ENCODE measurements around the gene ARHGAP23.

The ARHGAP23 gene, protein sequence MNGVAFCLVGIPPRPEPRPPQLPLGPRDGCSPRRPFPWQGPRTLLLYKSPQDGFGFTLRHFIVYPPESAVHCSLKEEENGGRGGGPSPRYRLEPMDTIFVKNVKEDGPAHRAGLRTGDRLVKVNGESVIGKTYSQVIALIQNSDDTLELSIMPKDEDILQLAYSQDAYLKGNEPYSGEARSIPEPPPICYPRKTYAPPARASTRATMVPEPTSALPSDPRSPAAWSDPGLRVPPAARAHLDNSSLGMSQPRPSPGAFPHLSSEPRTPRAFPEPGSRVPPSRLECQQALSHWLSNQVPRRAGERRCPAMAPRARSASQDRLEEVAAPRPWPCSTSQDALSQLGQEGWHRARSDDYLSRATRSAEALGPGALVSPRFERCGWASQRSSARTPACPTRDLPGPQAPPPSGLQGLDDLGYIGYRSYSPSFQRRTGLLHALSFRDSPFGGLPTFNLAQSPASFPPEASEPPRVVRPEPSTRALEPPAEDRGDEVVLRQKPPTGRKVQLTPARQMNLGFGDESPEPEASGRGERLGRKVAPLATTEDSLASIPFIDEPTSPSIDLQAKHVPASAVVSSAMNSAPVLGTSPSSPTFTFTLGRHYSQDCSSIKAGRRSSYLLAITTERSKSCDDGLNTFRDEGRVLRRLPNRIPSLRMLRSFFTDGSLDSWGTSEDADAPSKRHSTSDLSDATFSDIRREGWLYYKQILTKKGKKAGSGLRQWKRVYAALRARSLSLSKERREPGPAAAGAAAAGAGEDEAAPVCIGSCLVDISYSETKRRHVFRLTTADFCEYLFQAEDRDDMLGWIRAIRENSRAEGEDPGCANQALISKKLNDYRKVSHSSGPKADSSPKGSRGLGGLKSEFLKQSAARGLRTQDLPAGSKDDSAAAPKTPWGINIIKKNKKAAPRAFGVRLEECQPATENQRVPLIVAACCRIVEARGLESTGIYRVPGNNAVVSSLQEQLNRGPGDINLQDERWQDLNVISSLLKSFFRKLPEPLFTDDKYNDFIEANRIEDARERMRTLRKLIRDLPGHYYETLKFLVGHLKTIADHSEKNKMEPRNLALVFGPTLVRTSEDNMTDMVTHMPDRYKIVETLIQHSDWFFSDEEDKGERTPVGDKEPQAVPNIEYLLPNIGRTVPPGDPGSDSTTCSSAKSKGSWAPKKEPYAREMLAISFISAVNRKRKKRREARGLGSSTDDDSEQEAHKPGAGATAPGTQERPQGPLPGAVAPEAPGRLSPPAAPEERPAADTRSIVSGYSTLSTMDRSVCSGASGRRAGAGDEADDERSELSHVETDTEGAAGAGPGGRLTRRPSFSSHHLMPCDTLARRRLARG (N-terminal part only)

DNA sequence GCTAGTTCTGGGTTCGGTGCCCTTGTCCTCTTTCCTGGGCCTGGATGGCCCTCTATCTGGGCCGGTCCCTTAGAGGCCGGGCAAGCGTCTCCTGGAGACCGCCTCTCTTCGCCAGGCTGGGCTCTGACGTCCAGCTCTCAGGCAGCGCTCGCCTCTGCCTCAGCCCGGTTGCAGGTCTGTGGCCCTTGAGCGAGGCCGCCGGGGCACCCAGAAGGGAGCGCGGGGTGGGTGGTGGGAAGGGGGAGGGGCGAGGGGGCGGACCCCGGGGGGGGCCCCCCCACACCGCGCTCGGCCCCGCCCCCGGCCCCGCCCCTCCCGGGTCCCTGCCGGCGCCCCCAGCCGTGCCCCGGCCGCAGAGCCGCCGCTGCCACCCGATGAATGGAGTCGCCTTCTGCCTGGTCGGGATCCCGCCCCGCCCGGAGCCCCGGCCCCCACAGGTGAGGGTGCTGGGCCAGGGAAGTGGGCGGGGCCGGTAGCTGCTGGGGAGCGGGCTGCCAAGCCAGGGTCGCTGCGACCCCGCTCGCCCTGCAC, at the start of gene ARHGAP23:
TSS of gene ARHGAP23 (plus strand) at position 353 of the 531 bp plus-strand sequence. CDS start at position 375, 22 bp downstream.
- DNase-seq: no peak

DNA sequence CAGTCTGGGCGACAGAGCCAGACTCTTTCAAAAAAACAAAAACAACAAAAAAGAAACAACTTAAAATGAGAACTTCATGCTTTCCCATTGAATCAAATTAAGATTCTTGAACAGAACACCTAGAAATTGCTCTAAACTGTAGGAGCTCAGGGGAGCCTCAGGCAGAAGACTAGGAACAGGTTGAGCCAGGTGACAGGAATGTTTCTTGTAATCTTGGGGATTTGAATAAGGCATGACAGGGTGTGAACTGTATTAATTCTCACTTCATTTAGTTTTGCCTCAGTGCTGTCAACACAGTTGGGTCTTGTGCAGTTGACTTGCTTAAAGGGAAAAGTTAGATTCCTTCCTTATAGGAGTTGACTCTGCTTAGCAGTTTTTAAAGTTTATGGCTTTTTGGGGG, 48.8 kb upstream of the ARHGAP23 start:
- DNase-seq: no peak

DNA sequence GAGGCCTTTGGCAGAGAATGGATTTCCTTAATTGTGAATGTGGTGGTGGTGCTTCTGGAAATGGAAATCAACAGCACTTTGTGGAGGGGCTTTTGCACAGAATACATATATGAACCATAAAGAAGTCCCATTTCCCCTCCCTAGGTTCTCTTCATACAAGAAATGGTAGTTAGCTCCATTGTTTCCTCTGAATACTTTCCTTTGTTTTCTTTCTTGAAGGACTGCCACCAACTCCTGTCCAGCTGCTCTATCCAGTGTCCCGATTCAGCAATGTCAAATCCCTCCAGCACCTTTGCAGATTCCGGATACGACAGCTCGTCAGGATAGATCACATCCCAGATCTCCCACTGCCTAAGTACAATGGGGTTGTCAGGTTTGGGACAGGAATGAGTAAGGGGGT, 33.2 kb upstream of the ARHGAP23 start:
- no peak for DNase-seq

DNA sequence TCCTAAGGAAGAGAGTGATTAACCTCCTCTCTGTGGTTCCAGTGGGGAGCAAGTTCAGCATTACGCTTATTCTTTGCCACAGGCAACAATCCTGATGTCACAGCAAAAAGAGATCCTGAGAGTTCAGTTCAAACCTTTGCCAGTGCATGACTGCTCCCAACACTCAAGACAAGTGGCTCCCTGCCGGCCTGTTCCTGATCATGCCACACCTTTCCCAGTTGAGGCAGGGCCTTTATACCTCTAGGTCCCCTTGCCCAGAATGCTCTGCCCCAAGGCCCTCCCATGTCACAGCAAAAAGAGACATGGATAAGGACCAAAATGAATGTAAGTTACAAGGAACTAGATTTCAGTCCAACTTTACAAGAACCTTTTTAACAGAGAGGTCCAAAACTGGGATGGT, 31.0 kb upstream of the ARHGAP23 start:
- DNase-seq: no peak

DNA sequence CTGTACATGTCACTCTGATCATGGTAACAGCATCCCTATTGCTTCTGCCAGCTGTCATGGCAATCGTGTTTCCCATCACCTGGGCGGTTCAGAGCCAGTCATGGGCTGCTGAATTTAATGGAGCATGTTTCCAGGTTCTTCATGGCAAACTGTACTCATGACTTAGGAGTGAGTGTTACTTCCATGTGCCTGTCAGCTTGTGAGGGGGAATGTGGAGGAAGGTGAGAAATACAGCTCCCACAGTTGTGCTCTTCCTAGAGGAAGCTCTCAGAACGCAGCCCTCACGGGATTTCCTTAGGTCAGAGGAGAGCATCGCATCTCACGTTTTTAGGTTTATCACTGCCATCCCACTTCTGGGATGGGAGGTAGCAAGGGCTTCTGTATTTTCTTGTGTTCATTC, 28.0 kb upstream of the ARHGAP23 start:
- no peak for DNase-seq

DNA sequence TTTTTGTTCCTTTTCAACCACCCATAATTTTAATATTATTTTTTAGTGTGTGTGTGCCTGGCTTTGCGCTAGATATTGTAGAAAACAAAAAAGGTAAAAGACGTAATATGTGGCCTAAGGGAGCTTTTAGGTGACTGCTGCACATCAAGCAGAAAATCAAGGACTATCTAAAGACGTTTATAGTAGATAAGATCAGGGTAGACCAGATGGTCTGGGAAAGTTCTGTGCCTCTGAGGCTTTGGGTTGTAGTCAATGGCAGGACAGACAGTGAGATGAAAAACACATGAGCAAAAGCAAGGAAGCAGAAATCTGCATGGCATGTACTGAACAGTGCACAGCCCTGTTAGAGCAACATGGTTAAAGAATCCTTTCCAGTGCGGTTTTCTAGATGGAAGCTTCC, 26.8 kb upstream of the ARHGAP23 start:
- no peak for DNase-seq

DNA sequence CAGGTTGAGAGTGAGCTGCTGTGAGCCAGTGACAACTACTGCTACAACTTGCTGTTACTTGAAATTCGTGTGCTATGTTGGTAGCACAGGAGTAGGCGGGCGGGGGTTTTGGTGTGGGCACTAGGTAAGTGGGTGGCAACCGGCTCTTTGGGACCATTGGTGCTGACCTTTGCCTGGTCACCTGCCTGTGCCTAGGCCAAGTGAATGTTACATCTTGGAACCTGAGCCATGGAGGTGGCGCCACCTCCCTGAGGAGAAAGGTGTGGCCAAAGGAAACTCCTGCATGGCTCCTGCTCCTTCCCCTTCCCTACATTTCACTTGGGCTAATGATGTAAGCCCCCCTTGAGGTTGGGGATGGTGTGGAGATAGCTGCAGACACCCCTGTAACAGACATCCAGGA, 25.4 kb upstream of the ARHGAP23 start:
- DNase-seq: no peak

DNA sequence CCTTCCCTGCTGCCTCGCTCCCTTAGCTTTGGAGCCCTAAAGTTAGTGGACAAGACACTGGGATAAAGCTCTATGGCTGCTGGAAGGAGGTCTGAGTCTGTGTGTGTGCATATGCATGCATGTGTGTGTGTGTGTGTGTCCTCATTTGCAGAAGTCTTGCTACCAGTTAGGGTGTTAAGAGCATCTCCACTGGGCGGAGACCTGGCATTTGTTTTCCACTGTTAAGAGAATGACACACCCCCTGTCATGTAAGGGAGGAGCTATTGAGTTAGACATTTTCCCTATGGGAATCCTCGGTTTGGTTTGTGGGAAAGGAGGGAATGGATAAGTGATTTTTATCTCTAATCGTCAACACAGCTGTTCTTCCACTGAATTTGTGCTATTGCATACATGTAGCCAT, 24.8 kb upstream of the ARHGAP23 start:
- no peak for DNase-seq

DNA sequence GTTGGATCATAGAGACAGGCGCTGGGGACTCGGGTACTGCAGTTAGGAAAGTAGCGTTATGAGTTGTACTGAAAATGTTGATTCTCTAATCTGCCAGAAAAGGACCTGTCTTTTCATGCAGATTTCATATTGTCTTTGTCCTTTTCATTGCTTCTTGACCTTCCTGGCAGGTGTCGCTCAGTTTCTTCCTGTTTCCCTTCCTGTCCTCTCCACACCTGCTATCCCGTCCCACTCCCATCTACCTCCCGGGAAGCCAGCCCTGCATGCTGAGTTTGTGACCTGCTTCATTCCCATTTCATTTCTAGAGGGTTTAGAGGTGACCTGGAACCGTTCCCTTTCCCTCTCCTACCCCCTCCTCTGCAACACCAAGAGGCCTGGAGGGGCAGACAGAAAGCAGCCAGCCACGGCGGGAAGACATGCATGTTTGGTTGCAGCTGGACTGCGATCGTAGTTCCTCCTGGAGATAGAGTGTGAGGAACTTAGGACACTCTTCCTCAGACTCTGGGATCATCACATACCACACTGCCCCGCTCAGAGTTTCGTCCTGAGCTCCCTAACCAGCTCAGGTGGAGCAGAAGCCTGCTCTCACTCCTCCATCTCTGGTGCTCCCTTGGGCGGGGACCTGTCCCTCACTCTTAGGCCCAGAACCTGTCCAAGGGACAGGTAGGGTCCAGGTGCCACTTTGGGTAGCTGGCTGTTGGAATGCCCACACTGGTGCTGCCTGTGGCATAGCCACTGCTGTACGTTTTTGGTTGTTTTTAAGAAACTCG, 23.9 kb upstream of the ARHGAP23 start:
- DNase-seq: no peak

DNA sequence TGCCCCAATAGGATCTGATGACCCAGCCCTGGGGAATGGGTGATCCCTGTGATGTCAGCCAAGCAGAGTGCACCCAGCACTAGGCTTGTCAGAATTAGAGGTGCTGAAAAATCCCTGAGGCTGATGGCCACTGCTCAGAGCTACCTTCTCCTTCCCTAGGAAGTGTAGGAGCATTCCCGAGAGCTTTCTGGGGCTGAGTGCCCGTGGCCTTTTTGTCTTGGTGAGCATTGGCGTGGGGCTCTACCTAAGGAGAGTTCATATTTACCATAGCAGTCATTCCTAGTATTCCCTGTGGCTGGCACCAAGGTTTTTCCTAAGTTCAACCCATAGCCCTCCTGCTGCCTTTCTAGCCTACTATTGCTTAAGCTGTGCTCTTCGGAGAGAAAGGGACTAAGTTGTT, 22.6 kb upstream of the ARHGAP23 start:
- no peak for DNase-seq

DNA sequence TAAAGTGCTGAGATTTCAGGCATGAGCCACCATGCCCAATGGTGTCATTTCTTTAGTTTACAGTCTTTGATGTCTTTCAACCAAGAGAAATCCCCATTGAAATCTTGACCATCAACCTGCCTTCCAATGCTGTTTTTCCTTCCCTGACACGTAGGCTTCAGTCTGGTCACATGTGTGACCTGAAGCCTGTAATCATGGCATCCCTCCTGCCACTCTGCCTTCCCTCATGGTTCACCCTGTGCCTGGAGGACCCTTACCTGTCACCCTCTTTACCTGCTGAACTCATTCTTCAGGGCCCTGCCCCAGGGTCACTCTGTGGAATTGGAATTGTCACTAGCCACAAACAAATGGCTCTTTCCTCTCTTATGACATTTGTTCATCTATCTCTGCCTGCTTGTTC, 18.1 kb upstream of the ARHGAP23 start:
- no peak for DNase-seq

DNA sequence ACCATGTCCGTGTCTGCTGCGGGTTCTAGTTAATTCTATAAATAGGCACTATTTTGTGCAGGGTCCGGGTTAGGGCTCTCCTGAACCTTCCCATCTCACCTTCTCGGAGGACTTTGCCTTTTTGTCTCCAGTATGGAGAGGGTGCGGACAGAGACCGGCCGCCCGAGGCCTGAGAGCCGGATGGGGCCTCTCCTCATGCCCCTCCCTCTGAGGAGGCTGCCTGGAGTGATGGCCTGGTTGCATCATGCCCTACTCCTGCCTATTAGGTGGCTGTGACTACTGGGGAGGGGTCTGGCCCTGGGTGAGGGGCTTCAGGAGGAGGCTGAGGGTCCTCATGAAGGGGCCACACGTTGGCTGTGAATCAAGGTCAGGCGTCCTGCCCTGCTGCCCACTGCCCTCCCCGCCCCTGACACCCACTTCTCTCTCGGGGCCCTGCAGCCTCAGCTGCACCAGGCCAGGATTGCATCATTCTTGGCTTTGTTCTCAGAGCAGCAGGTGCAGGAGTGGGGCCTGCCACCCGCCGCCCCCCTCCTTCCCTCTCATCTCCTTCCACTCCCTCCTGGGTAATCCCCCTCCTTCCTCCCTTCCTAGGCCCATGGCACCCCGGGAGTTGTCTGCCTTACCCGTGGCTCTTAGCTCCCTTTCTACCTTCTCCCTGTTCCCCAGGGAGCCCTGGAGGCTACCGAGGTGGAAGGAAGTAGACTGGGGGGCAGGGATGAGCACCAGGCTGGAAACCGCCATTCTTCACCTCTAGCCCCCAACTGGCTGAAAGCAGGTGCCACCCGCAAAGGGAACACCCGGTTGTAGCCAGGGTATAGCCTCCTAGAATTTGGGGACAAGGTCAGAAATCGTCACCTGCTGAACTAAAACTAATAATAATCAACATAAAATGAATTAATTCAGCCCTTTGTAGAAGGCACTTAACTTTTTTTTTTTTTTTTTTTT, 12.7 kb upstream of the ARHGAP23 start:
- DNase-seq: peak; percentile 78

DNA sequence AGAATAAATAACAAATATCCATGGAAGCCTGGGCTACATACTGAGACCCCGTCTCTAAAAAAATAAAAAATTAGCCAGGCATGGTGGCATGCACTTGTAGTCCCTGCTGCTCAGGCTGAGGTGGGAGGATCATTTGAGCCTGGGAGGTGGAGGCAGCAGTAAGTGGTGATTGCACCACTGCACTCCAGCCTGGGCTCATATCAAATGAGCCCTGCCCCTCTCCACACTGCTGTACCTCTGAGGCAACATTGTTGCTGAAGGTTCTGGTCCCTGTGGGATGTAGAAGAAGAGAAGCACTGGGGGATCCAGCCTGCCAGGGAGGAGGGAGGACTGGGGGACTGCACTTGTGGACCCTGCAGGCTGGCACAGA, 11.4 kb upstream of the ARHGAP23 start:
- no peak for DNase-seq

DNA sequence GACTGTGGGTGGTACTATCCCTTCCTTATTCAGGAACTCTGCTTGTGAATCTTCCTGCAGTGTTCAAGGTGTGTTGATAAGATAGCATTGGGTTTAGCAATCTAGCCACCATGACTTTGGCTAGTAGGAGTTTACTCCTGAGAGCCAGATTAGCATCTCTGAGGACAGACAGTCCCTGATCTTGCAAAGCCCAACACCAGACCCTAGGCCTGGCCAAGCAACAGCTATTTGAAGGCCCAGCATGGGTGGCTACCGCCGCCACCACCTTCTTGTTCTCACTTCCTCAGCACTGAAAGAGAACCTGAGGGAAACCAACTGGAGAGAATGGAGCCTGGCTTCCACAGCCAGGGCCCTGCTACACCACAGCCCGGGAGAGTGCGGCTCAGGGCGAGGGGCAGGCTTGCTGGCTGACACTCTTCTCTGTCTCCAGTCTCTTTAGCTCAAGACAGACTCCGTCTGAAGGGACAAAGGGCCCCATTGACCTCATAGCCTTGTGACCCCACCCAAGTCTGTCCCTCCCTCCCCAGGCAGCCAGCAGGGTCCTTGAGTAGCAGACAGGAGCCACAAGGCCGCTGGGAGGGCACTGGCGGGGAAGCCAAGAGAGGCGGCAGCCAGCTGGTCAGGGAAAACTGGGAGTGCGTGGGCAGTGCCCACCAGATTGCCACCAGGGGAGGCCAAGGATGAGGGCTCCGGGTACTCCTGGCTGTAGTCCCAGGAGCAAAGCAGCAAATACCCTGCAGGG, 10.9 kb upstream of the ARHGAP23 start:
- no peak for DNase-seq

DNA sequence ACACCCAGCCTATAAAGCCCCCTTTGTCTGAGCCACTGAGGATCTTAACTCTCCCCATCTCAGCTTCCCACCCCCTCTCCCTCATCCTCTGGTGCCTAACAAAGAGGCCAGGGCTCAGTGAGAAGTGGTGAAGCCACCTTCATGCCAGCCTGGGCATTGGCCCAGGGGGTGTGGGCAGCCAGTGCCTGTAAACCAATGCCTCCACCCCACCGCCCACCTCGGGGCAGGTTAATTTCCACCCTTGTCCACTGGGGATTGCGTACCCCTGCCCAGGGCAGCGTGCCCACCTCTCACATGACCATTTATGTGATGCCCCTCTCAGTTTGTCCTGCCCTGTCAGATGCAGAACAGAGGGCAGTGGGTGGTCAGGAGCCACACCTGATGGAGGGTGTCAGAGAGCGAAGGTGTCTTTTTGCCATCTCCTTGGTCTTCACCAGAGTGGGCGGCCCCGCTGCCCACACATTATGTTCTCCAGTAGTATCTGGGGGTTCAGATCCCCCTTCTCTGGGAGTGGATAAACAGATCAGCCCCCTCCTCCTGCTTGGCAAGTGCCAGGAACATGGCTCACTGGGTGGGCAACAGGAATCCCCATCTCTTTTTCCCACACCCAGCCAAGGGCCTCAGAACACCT, 10.1 kb upstream of the ARHGAP23 start:
- DNase-seq: no peak

DNA sequence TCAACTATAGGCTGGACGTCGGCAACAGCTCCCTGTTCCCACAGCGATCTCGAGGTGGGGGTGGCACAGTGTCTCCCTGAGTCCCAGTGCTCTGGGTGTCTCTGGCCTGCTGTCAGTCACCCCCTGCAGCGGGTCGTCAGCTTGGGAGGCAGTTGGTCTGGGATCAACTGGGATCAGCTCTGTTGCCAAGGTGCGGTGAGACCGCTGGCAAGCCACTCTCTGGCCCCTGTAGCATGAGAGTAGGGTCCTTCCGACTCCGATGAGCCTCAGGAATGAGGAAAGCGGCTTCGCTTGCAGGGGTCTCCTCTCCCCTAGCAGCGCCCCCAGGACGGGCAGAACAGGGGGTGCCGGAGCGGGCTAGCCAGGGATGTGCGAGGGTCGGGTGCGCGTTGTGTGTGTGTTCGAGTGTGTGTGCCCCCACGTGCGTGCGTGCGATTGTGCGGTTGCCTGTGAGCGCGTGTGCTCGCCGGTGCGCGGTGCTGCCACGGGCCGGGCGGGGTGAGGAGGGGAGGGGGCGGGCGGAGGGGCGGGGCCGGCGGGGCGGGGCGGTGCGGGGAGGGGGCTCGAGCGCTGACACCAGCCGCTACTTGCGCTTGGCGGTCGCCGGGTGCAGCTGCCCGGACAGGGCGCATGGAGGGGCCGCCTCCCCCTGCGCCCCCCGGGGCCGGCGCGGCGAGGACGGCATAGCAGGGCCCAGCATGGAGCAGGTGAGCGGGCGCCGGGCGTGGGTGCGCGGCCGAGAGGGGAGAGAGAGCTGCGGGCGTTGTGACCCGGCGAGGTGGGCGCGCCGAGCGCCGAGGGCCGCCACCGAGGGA, 9.4 kb upstream of the ARHGAP23 start:
- no peak for DNase-seq

DNA sequence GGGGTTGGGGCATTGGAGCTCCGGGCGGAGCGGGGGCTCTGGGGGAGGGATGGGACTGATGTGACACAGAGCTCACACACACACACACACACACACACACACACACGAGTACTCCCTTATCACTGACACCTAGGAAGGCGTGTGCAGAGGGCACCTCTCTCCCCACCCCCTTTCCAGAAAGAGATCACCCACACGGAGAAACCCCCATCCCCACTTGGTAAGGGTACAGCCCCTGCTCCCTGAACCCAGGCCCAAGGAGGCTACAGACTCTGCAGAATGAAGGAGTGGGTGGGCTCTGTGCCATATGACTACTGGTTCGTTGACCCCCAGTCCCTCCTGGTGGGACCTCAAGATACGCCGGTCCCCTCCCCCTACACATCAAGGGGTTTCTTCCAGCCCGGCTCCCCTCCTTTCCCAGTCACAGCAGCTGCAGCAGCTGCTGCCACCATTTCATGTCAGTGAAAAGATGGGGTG, 8.7 kb upstream of the ARHGAP23 start:
- no peak for DNase-seq

DNA sequence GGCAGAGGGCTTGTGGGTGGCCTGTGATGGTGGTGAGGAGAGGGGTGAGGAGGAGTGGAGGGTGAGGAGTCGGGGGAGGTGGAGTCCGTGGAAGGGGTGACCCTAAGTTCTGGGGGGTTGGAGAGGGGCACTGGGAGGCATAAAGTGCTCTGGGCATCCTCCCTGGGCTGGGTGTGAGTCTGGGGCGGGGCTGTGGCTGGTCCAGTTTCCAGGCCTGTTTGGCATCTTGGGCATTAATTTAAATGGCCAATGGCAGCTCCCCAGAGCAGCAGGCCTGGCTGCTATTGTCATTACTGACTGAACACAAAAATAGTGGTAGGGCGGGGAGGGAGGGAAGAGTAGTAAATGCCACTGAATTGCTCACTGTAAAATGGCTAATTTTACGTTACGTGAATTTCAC, 7.7 kb upstream of the ARHGAP23 start:
- no peak for DNase-seq
